HepG2 (cell line): ENCODE results near the gene GRM4. TPM values are rescaled to one million over a fixed set of nuclear protein-coding genes. Genes with fewer than 3 reads are reported as not detected.

ENCODE experiments used
- ATAC-seq: fragments of 200-7000 bp; cut with Tn5 transposase; 3 replicates; pipeline ENCODE4 v1.9.1; 2020; ENCODE audit warnings: mild to moderate bottlenecking, moderate library complexity
- BruUV-seq: library from RNA; stranded (reverse); fragments of 400-500 nt; replicated peaks from 2 replicates; lab custom pipeline; 2021; lab: Mats Ljungman, UMichigan
- CTCF ChIA-PET: fragments of 300-600 bp; formaldehyde crosslinking; extraction: SDS; loops from one replicate; lab custom pipeline; 2021; ENCODE audit warnings: low total read pairs, inconsistent platforms, low intra/inter-chr PET ratio; lab: Yijun Ruan, JAX
- POLR2A ChIA-PET: fragments of 350-600 bp; sonication (Branson Sonifier 250); formaldehyde crosslinking; loops from one replicate; lab custom pipeline; 2020; ENCODE audit warnings: antibody characterized with exemption, inconsistent platforms; lab: Yijun Ruan, JAX
- DNase-seq: peaks from one replicate; pipeline ENCODE4 v3.0.0-alpha.2; 2015; ENCODE audit warnings: low spot score
- FAIRE-seq: peaks from 3 replicates; lab custom pipeline; 2011; peaks lifted over from hg19 to GRCh38; lab: Jason Lieb, UNC
- H2AFZ ChIP-seq: one replicate; pipeline ENCODE4 v1.6.1; 2011; ENCODE audit warnings: low read length, inconsistent platforms
- H3K27ac ChIP-seq: fragments of 300-600 bp; 3 replicates; pipeline ENCODE4 v1.8.0; 2011; ENCODE audit warnings: mixed run types, mild to moderate bottlenecking, mixed read lengths, low read length, inconsistent platforms; ENCODE audit not compliant: insufficient read depth; ENCODE audit errors: extremely low read length
- H3K27me3 ChIP-seq, 2 experiments: fragments of 200-600 bp in 1 of 2; 2 replicates in 1 of 2; 3 replicates in 1 of 2; pipeline versions ENCODE4 v1.6.0 to v1.8.0; 2011; ENCODE audit warnings: low read length in 2 of 2, mild to moderate bottlenecking in 2 of 2, moderate library complexity in 2 of 2, inconsistent platforms in 1 of 2; ENCODE audit not compliant: insufficient read depth in 2 of 2, control insufficient read depth in 1 of 2
- H3K36me3 ChIP-seq, 2 experiments: fragments of 200-600 bp in 1 of 2; replicated peaks in 1 of 2; 2 replicates in 1 of 2; 3 replicates in 1 of 2; pipeline versions ENCODE4 v1.5.1 to v1.8.0; 2011; ENCODE audit warnings: low read length in 2 of 2, inconsistent platforms in 1 of 2; ENCODE audit not compliant: insufficient read depth in 2 of 2, control insufficient read depth in 1 of 2
- H3K4me1 ChIP-seq: 2 replicates; pipeline ENCODE4 v1.5.1; 2012; ENCODE audit warnings: low read length, inconsistent platforms; ENCODE audit not compliant: insufficient read depth
- H3K4me2 ChIP-seq: 2 replicates; pipeline ENCODE4 v1.6.0; 2011; ENCODE audit warnings: low read depth, low read length, inconsistent platforms
- H3K4me3 ChIP-seq, 3 experiments: fragments of 200-600 bp in 1 of 3; sonication (generic), shearing (Covaris generic) in 1 of 3; replicated peaks in 1 of 3; 2 replicates each; pipeline ENCODE4 v1.5.1; 2011 to 2016; ENCODE audit warnings: low read length in 3 of 3, inconsistent platforms in 2 of 3, low read depth in 2 of 3, mild to moderate bottlenecking in 2 of 3, control low read depth in 1 of 3, mixed read lengths in 1 of 3; ENCODE audit not compliant: insufficient read depth in 1 of 3
- H3K79me2 ChIP-seq: one replicate; pipeline ENCODE4 v1.6.1; 2011; ENCODE audit warnings: low read length, inconsistent platforms; ENCODE audit not compliant: insufficient read depth
- H3K9ac ChIP-seq: 2 replicates; pipeline ENCODE4 v1.6.0; 2011; ENCODE audit warnings: mild to moderate bottlenecking, low read depth, low read length, inconsistent platforms; ENCODE audit not compliant: insufficient read depth
- H3K9me3 ChIP-seq: 2 replicates; pipeline ENCODE4 v1.5.1; 2012; ENCODE audit warnings: mild to moderate bottlenecking, low read length
- H4K20me1 ChIP-seq: 2 replicates; pipeline ENCODE4 v1.6.0; 2011; ENCODE audit warnings: inconsistent platforms, mild to moderate bottlenecking, low read length, moderate library complexity; ENCODE audit not compliant: insufficient read depth
- SP1 ChIP-seq, 2 experiments: fragments of 450-650 bp in 1 of 2; sonication (generic) in 1 of 2; formaldehyde crosslinking in 1 of 2; IDR thresholded peaks; 2 replicates each; pipeline versions ENCODE4 v1.4.0 to v1.6.1; 2016 to 2020; ENCODE audit warnings: missing genetic modification reagents in 1 of 2
- ZBTB8A ChIP-seq: sonication (generic); formaldehyde crosslinking; IDR thresholded peaks from 2 replicates; pipeline ENCODE4 v1.4.0; 2020; ENCODE audit warnings: mild to moderate bottlenecking, low read depth, missing genetic modification reagents, borderline replicate concordance
- ZNF629 ChIP-seq: sonication (generic); formaldehyde crosslinking; conservative IDR thresholded peaks from 2 replicates; pipeline ENCODE4 v1.5.0; 2020; ENCODE audit warnings: missing genetic modification reagents
- WGBS: methylation state at CpG from one replicate; pipeline ENCODE4 v1.1.6; 2017; ENCODE audit warnings: low lambda C conversion rate; 5-methylcytosine and 5-hydroxymethylcytosine counted together
- in situ Hi-C: cut with HindIII; loops from 2 replicates; pipeline ENCODE4 v1.10.0; 2017; ENCODE audit warnings: low pct_unique_long_range_greater_than_20kb; ENCODE audit not compliant: extremely low pct_ligation_motif_present
- intact Hi-C: fragments of 100-400 bp; cut with micrococcal nuclease; formaldehyde crosslinking; loops from one replicate; pipeline ENCODE4 v1.10.0; 2022; ENCODE audit not compliant: unreplicated experiment
- polyA plus RNA-seq, 8 experiments: library from polyadenylated mRNA; depleted of rRNA in 3 of 8; stranded (reverse) in 7 of 8; unstranded in 1 of 8; fragments of >200 nt; fragmentation: Illumina TruSeq in 4 of 8; extraction: Trizol in 4 of 8; gene quantifications; 2 replicates each; pipeline versions ENCODE4 v1.2.1 to v1.2.3, GENCODE V29; 2011 to 2016; ENCODE audit warnings: low read depth in 4 of 8, missing spikeins in 1 of 8, mixed read lengths in 1 of 8; ENCODE audit not compliant: insufficient read depth in 1 of 8
- total RNA-seq, 5 experiments: library from RNA; depleted of rRNA; stranded (reverse); fragments of >200 nt; fragmentation: Illumina TruSeq; extraction: Trizol; gene quantifications; 2 replicates each; pipeline ENCODE4 v1.2.3, GENCODE V29; 2016; ENCODE audit warnings: low read depth in 1 of 5
- TF ChIP-seq, protein P1 (sequence below): sonication (generic); formaldehyde crosslinking; IDR thresholded peaks from 2 replicates; pipeline ENCODE4 v1.8.1; 2022; ENCODE audit warnings: low read depth, mild to moderate bottlenecking, missing genetic modification reagents

Gene GRM4
- total and polyA plus RNA-seq, 2 of the 13 experiments (the other 11 are each of a cell fraction or from before 2014, with no cell fraction given), result not detected

DNA sequence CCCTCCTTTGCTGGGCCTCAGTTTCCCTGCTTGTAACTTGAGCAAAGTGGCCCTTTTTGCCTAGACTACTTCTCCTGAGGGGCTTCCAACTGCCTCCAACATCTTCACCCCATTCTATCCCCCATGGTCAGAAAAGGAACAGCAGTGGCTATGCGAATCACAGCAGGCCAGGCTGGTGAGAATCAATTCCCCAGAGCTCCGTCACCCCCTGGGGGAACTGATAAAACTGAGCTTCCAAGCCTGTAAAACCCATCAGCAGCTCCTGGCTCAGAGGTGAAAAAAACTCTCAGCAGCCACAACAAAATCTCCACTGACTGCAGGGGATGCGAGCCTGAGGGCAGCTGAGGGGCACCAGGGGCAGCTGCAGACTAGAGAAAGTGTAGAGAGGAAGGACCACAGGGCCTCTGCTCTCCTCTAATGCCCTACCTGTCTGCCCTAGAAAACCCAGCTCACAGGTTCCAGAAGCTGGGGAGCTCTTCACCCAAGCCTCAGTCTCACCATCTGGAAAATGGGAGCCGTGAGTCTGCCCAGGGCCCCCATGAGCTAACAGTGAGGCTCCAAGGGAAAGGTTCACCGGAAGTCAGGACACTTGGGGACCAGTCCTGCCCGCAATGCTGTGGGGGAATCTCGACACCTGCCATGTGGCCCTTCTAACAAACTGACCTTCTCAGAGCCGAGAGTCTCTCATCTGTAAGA is 120.6 kb downstream of the GRM4 start:
- Histone ChIP-seq H3K9ac (no peak overlapping the region), H3K4me2 (no peak overlapping the region), H2AFZ (no peak overlapping the region), H4K20me1 (peaks cover 2% of the 10 kb centered on the region; the same call in 1 of the 2 replicates)
- in situ Hi-C loops, result loop anchor here (5.0 kb wide), 1 partner anchor 58 kb away; no protein-coding TSS in a partner anchor
- no peak for TF ChIP-seq ZBTB8A (CRISPR knock-in tag)
- TF ChIP-seq, protein P1, sequence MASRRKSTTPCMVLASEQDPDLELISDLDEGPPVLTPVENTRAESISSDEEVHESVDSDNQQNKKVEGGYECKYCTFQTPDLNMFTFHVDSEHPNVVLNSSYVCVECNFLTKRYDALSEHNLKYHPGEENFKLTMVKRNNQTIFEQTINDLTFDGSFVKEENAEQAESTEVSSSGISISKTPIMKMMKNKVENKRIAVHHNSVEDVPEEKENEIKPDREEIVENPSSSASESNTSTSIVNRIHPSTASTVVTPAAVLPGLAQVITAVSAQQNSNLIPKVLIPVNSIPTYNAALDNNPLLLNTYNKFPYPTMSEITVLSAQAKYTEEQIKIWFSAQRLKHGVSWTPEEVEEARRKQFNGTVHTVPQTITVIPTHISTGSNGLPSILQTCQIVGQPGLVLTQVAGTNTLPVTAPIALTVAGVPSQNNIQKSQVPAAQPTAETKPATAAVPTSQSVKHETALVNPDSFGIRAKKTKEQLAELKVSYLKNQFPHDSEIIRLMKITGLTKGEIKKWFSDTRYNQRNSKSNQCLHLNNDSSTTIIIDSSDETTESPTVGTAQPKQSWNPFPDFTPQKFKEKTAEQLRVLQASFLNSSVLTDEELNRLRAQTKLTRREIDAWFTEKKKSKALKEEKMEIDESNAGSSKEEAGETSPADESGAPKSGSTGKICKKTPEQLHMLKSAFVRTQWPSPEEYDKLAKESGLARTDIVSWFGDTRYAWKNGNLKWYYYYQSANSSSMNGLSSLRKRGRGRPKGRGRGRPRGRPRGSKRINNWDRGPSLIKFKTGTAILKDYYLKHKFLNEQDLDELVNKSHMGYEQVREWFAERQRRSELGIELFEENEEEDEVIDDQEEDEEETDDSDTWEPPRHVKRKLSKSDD (CRISPR knock-in tag), result no peak
- no peak for TF ChIP-seq SP1 (IDR thresholded peaks at IDR 0.05)
- no peak for TF ChIP-seq SP1 (CRISPR knock-in tag; IDR thresholded peaks at IDR 0.05)
- TF ChIP-seq ZNF629 (CRISPR knock-in tag), result peak; percentile 50
- TF ChIP-seq, all 625 proteins: peak for 1
- DNase-seq, result no peak
- Histone ChIP-seq H3K9me3 (no peaks in the 10 kb centered on the region), H3K4me1 (no peaks in the 10 kb centered on the region), H3K27ac (no peak overlapping the region), H3K79me2 (no peaks in the 10 kb centered on the region), H3K27me3 (peaks cover 16 to 75% of the 10 kb centered on the region in 2 experiments; a peak in 4 of 5 replicates), H3K36me3 (no peaks in the 10 kb centered on the region), H3K4me3 (no peak overlapping the region)
- BruUV-seq, result no TSS peak
- FAIRE-seq, result no peak
- intact Hi-C loops, result no loop called here
- ATAC-seq, result no peak
- ChIA-PET POLR2A (no interaction called here), CTCF (interaction anchor here (3.7 kb wide), 1 partner anchor 57 kb away, joined by 32 read pairs; no protein-coding TSS in a partner anchor)
- WGBS, result 43% methylated on average over 8 of the region's 8 CpGs
